ENCODE measurements around the gene CCNB1IP1.
"Not testable (repeated sequence)": the region's sequence is repeated elsewhere in the genome, so short reads cannot be mapped to it uniquely, and the experiment has no call there.

Gene CCNB1IP1

GRCh38 chr14:20341646-20342045 lies 8.6 kb upstream of the CCNB1IP1 start:
- DNase-seq (ENCODE audit: low read depth): no peak
- H3K4me3 ChIP-seq (ENCODE audit: control insufficient read depth, low read depth, low read length): peak overlapping the region; percentile 85
- no peak for TF ChIP-seq CTCF (conservative IDR thresholded peaks at IDR 0.05; ENCODE audit: control insufficient read depth, insufficient read depth, low read depth, low read length)

- not testable (repeated sequence) for H3K4me3 ChIP-seq (ENCODE audit: control insufficient read depth, low read depth, low read length); DNase-seq (ENCODE audit: low read depth)
These were observed 8.0 kb upstream of the CCNB1IP1 start for GRCh38 chr14:20341032-20341431.

- H3K4me3 ChIP-seq (ENCODE audit: control insufficient read depth, low read depth, low read length): no peak overlapping the region
- TF ChIP-seq CTCF (conservative IDR thresholded peaks at IDR 0.05; ENCODE audit: control insufficient read depth, insufficient read depth, low read depth, low read length): no peak
- DNase-seq (ENCODE audit: low read depth): no peak
These were observed 938 bp upstream of the CCNB1IP1 start for GRCh38 chr14:20334017-20334416.

GRCh38 chr14:20333494-20333841 lies 389 bp upstream of the CCNB1IP1 start:
- DNase-seq (ENCODE audit: low read depth): no peak
- peak overlapping the region; percentile 95 for H3K4me3 ChIP-seq (ENCODE audit: control insufficient read depth, low read depth, low read length)
- TF ChIP-seq CTCF (conservative IDR thresholded peaks at IDR 0.05; ENCODE audit: control insufficient read depth, insufficient read depth, low read depth, low read length): no peak

GRCh38 chr14:20332431-20332787 lies 670 bp downstream of the CCNB1IP1 start:
- peak overlapping the region; percentile 95 for H3K4me3 ChIP-seq (ENCODE audit: control insufficient read depth, low read depth, low read length)
- DNase-seq (ENCODE audit: low read depth): no peak

GRCh38 chr14:20331053-20331613 lies 1.9 kb downstream of the CCNB1IP1 start:
- no peak for TF ChIP-seq CTCF (conservative IDR thresholded peaks at IDR 0.05; ENCODE audit: control insufficient read depth, insufficient read depth, low read depth, low read length)
- DNase-seq (ENCODE audit: low read depth): no peak
- H3K4me3 ChIP-seq (ENCODE audit: control insufficient read depth, low read depth, low read length): peak overlapping the region; percentile 16

More at GRCh38 chr14:20332431-20332787, 670 bp downstream of the CCNB1IP1 start:
- TF ChIP-seq CTCF (conservative IDR thresholded peaks at IDR 0.05; ENCODE audit: control insufficient read depth, insufficient read depth, low read depth, low read length): no peak

GRCh38 chr14:20329355-20329754 lies 3.7 kb downstream of the CCNB1IP1 start:
- no peak overlapping the region for H3K4me3 ChIP-seq (ENCODE audit: control insufficient read depth, low read depth, low read length)
- no peak for TF ChIP-seq CTCF (conservative IDR thresholded peaks at IDR 0.05; ENCODE audit: control insufficient read depth, insufficient read depth, low read depth, low read length)
- no peak for DNase-seq (ENCODE audit: low read depth)
